Breast epithelium (tissue), 4 donors: ENCODE data around the gene CCSER1. TPM values are rescaled to one million over a fixed set of nuclear protein-coding genes. Genes with fewer than 3 reads are reported as not detected.

Experiments
- DNase-seq, 2 donors: peaks; one replicate each; pipeline ENCODE4 v3.0.0-alpha.2; 2019; ENCODE audit warnings: low spot score in 2 of 2
- H3K27ac ChIP-seq, 2 donors: fragments of 200-600 bp; sonication (generic) in 1 of 2; one replicate each; pipeline ENCODE4 v1.5.1; 2016 to 2019; ENCODE audit warnings: mild to moderate bottlenecking in 1 of 2
- H3K27me3 ChIP-seq, 2 donors: fragments of 200-600 bp; sonication (generic) in 1 of 2; one replicate each; pipeline versions ENCODE4 v1.5.1 to v1.6.0; 2017 to 2019; ENCODE audit warnings: control low read depth in 1 of 2, mild to moderate bottlenecking in 1 of 2
- H3K36me3 ChIP-seq: fragments of 200-600 bp; one replicate; pipeline ENCODE4 v1.5.1; 2019
- H3K4me1 ChIP-seq, 2 donors: fragments of 200-600 bp; sonication (generic); one replicate each; pipeline ENCODE4 v1.5.1; 2016 to 2019; ENCODE audit warnings: control low read depth in 1 of 2
- H3K4me3 ChIP-seq, 3 donors: fragments of 200-600 bp; sonication (generic); 1 replicate in 2 of 3; 2 replicates in 1 of 3; pipeline ENCODE4 v1.5.1; 2016 to 2019; ENCODE audit warnings: mild to moderate bottlenecking in 3 of 3, moderate library complexity in 2 of 3
- H3K9me3 ChIP-seq, 2 donors: fragments of 200-600 bp; sonication (generic) in 1 of 2; one replicate each; pipeline ENCODE4 v1.5.1; 2016 to 2019; ENCODE audit warnings: control low read depth in 1 of 2
- POLR2A ChIP-seq: fragments of 450-650 bp; IDR thresholded peaks from one replicate; pipeline ENCODE4 v1.6.1; 2016; ENCODE audit warnings: antibody characterized with exemption, mild to moderate bottlenecking, moderate library complexity
- POLR2AphosphoS5 ChIP-seq, 3 donors: sonication (generic); formaldehyde crosslinking; IDR thresholded peaks; one replicate each; pipeline ENCODE4 v1.6.1; 2017; ENCODE audit warnings: antibody characterized with exemption in 3 of 3
- intact Hi-C: fragments of 100-400 bp; cut with DNase I; formaldehyde crosslinking; loops from one replicate; pipeline ENCODE4 v1.15.1; 2023; ENCODE audit warnings: low total_unique reads
- total RNA-seq, 3 donors: library from RNA; depleted of rRNA; stranded (reverse); fragments of >200 nt; gene quantifications; one replicate each; pipeline ENCODE4 v1.1.0, GENCODE V29; 2016
- TF ChIP-seq, protein P1 (sequence below), 3 donors: fragments of 450-650 bp; IDR thresholded peaks; one replicate each; pipeline ENCODE4 v1.5.1; 2016 to 2017; ENCODE audit warnings: antibody characterized with exemption in 3 of 3, mild to moderate bottlenecking in 3 of 3, moderate library complexity in 3 of 3

The CCSER1 gene
- total RNA-seq, 3 donors from 2014 or later, result 6.4 to 73.3 (median 55.7) TPM

GRCh38 chr4:91025241-91026148 is 898.3 kb downstream of the CCSER1 start:
- no peak for TF ChIP-seq POLR2AphosphoS5 (IDR thresholded peaks at IDR 0.05)
- no peak for TF ChIP-seq POLR2A
- TF ChIP-seq, protein P1, sequence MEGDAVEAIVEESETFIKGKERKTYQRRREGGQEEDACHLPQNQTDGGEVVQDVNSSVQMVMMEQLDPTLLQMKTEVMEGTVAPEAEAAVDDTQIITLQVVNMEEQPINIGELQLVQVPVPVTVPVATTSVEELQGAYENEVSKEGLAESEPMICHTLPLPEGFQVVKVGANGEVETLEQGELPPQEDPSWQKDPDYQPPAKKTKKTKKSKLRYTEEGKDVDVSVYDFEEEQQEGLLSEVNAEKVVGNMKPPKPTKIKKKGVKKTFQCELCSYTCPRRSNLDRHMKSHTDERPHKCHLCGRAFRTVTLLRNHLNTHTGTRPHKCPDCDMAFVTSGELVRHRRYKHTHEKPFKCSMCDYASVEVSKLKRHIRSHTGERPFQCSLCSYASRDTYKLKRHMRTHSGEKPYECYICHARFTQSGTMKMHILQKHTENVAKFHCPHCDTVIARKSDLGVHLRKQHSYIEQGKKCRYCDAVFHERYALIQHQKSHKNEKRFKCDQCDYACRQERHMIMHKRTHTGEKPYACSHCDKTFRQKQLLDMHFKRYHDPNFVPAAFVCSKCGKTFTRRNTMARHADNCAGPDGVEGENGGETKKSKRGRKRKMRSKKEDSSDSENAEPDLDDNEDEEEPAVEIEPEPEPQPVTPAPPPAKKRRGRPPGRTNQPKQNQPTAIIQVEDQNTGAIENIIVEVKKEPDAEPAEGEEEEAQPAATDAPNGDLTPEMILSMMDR (IDR thresholded peaks at IDR 0.05), result no peak
- intact Hi-C loops, result no loop called here

DNA sequence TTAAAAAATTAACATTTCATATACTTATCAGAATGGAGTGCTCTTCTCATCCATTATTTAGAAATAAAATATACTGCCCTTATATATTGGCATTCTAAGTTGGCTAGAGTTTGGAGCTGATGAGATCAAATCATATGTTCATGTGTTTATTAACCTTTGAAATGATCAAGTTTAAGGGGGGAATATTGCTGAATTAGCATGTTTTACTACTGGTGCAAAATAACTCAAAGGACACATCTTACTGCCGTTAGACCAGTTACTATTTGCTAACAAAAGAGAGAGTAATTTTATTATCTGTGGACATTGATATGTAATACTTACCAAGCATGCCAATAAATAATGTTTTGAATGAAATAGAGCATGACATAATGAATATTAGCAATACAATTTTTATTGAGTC is 901.0 kb downstream of the CCSER1 start:
- no peak overlapping the region for H3K4me3 ChIP-seq
- no peaks in the 10 kb centered on the region for H3K36me3 ChIP-seq
- TF ChIP-seq, protein P1 (IDR thresholded peaks at IDR 0.05), result no peak
- TF ChIP-seq POLR2AphosphoS5 (IDR thresholded peaks at IDR 0.05) (no peak), POLR2A (no peak)
- H3K9me3 ChIP-seq, result no peaks in the 10 kb centered on the region
- H3K27ac ChIP-seq, result no peak overlapping the region
- DNase-seq, result no peak
- intact Hi-C loops, result no loop called here
- H3K27me3 ChIP-seq, result no peaks in the 10 kb centered on the region
- H3K4me1 ChIP-seq, result no peaks in the 10 kb centered on the region

More at GRCh38 chr4:91025241-91026148, 898.3 kb downstream of the CCSER1 start:
- Histone ChIP-seq H3K36me3 (no peaks in the 10 kb centered on the region), H3K27me3 (no peaks in the 10 kb centered on the region), H3K4me1 (no peaks in the 10 kb centered on the region), H3K27ac (no peak overlapping the region), H3K4me3 (no peak overlapping the region), H3K9me3 (no peaks in the 10 kb centered on the region)
- no peak for DNase-seq

DNA sequence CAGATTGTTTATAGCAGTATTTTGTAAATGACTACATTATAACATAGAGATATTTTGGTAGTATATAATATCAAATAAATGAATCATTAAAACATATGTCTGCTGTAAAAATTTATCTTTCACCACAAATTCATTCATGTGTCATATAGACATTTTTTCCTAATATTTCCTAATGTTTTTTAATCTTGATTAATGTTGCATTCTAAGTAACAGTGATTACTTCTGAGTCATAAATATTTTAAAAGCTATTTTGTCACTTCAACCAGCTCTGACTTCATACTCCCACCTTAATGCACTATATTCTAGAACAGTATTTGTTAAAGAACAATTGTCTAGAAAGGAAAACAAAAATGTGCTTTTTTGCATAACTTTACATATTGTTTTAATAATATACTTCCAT is 904.6 kb downstream of the CCSER1 start:
- intact Hi-C loops, result no loop called here
- Histone ChIP-seq H3K4me3 (no peak overlapping the region), H3K36me3 (no peaks in the 10 kb centered on the region), H3K4me1 (no peaks in the 10 kb centered on the region), H3K9me3 (no peaks in the 10 kb centered on the region), H3K27ac (no peak overlapping the region), H3K27me3 (no peaks in the 10 kb centered on the region)
- no peak for TF ChIP-seq POLR2AphosphoS5 (IDR thresholded peaks at IDR 0.05)
- TF ChIP-seq, protein P1 (IDR thresholded peaks at IDR 0.05), result no peak
- no peak for TF ChIP-seq POLR2A
- no peak for DNase-seq

- intact Hi-C loops, result no loop called here
- Histone ChIP-seq H3K27me3 (no peaks in the 10 kb centered on the region), H3K4me3 (no peak overlapping the region), H3K36me3 (no peaks in the 10 kb centered on the region), H3K9me3 (no peaks in the 10 kb centered on the region), H3K4me1 (no peaks in the 10 kb centered on the region), H3K27ac (no peak overlapping the region)
- no peak for TF ChIP-seq POLR2A
- no peak for TF ChIP-seq POLR2AphosphoS5 (IDR thresholded peaks at IDR 0.05)
- TF ChIP-seq, protein P1 (IDR thresholded peaks at IDR 0.05), result no peak
- DNase-seq, result no peak
Measured at GRCh38 chr4:91032725-91033445, 905.7 kb downstream of the CCSER1 start.

DNA sequence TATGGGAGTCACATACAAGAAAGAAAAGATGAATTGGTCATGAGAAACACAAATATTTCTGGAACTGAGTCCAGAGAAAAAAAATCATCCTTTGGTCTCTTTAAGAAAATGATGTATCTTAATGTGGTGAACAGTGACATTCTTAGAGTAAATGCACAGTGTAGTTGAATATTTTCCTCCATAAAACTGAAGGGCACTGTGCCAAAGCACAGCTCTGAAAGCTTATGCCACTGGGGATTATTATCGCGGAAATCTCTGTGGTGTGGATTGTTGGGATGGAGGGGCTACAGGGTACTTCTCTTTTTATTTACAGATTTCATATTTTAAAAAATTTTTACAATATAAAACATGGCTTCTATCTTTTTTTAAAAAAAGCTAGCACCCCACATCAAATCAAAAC is 908.1 kb downstream of the CCSER1 start:
- intact Hi-C loops, result no loop called here
- TF ChIP-seq, protein P1 (IDR thresholded peaks at IDR 0.05), result no peak
- TF ChIP-seq POLR2AphosphoS5 (IDR thresholded peaks at IDR 0.05) (no peak), POLR2A (no peak)
- Histone ChIP-seq H3K27me3 (no peaks in the 10 kb centered on the region), H3K27ac (no peak overlapping the region), H3K4me1 (no peaks in the 10 kb centered on the region), H3K4me3 (no peak overlapping the region), H3K36me3 (no peaks in the 10 kb centered on the region), H3K9me3 (no peaks in the 10 kb centered on the region)
- no peak for DNase-seq
